HCT116 (cell line): ENCODE measurements around the gene GALNT18. TPM values are rescaled to one million over a fixed set of nuclear protein-coding genes. Genes with fewer than 3 reads are reported as not detected.

Experiments
- ATAC-seq: fragments of 200-7000 bp; cut with Tn5 transposase; 2 replicates; pipeline ENCODE4 v1.9.1; 2020; ENCODE audit warnings: mild to moderate bottlenecking, moderate library complexity
- BruUV-seq: library from RNA; stranded (reverse); fragments of 400-500 nt; replicated peaks from 2 replicates; lab custom pipeline; 2021; lab: Mats Ljungman, UMichigan
- CTCF ChIA-PET: fragments of 300-600 bp; sonication (Branson Sonifier 250); formaldehyde crosslinking; loops from one replicate; lab custom pipeline; 2021; ENCODE audit warnings: antibody characterized with exemption; lab: Charles Lee
- POLR2A ChIA-PET: fragments of 300-600, 350-600 bp; sonication (Branson Sonifier 250); formaldehyde crosslinking; loops from one replicate; lab custom pipeline; 2021; ENCODE audit warnings: antibody characterized with exemption; lab: Charles Lee
- RAD21 ChIA-PET, 2 experiments: fragments of 300-600 bp; sonication (Branson Sonifier 250); formaldehyde crosslinking; loops; one replicate each; lab custom pipeline; 2023; ENCODE audit warnings: low total read pairs in 2 of 2; ENCODE audit not compliant: uncharacterized antibody in 2 of 2, unreplicated experiment in 2 of 2, low non-redundant PET in 1 of 2; lab: Charles Lee
- DNase-seq: peaks from one replicate; pipeline ENCODE4 v3.0.0-alpha.2; 2010; ENCODE audit warnings: low read depth, low spot score
- H2AFZ ChIP-seq: fragments of 200-600 bp; shearing (Covaris generic), sonication (generic); 2 replicates; pipeline ENCODE4 v1.6.1; 2017; ENCODE audit warnings: low read depth, mixed run types, mixed read lengths, antibody characterized with exemption, low read length; ENCODE audit not compliant: poor library complexity, severe bottlenecking
- H3K27ac ChIP-seq: 2 replicates; pipeline ENCODE4 v1.5.1; 2012; ENCODE audit warnings: low read depth, low read length
- H3K27me3 ChIP-seq: fragments of 200-600 bp; sonication (generic); 2 replicates; pipeline ENCODE4 v1.6.1; 2016; ENCODE audit warnings: mixed run types, low read length, mixed read lengths; ENCODE audit not compliant: insufficient read depth
- H3K36me3 ChIP-seq, 2 experiments: fragments of 200-500 bp in 1 of 2; fragments of 200-600 bp in 1 of 2; sonication (Bioruptor generic) in 1 of 2; sonication (generic) in 1 of 2; 2 replicates each; pipeline versions ENCODE4 v1.5.1 to v1.6.1; 2014 to 2016; ENCODE audit warnings: low read length in 2 of 2, inconsistent platforms in 1 of 2, mixed read lengths in 1 of 2, mixed run types in 1 of 2; ENCODE audit not compliant: insufficient read depth in 2 of 2, control insufficient read depth in 1 of 2
- H3K4me1 ChIP-seq, 2 experiments: fragments of 200-600 bp in 1 of 2; sonication (generic) in 1 of 2; 2 replicates each; pipeline versions ENCODE4 v1.5.1 to v1.6.1; 2012 to 2017; ENCODE audit warnings: low read length in 2 of 2, inconsistent platforms in 1 of 2, mild to moderate bottlenecking in 1 of 2, mixed read lengths in 1 of 2, mixed run types in 1 of 2, moderate library complexity in 1 of 2; ENCODE audit not compliant: insufficient read depth in 2 of 2, control insufficient read depth in 1 of 2
- H3K4me2 ChIP-seq: fragments of 200-600 bp; sonication (generic); 2 replicates; pipeline ENCODE4 v1.6.1; 2017; ENCODE audit warnings: mixed run types, low read length, mixed read lengths
- H3K4me3 ChIP-seq, 2 experiments: fragments of 200-600 bp in 1 of 2; sonication (generic) in 1 of 2; replicated peaks in 1 of 2; 2 replicates each; pipeline ENCODE4 v1.5.1; 2011 to 2016; ENCODE audit warnings: low read length in 2 of 2, control low read depth in 1 of 2, low read depth in 1 of 2, mild to moderate bottlenecking in 1 of 2, mixed read lengths in 1 of 2, mixed run types in 1 of 2
- H3K79me2 ChIP-seq: fragments of 200-600 bp; sonication (generic); 2 replicates; pipeline ENCODE4 v1.6.1; 2017; ENCODE audit warnings: mild to moderate bottlenecking, mixed run types, low read length, moderate library complexity, mixed read lengths; ENCODE audit not compliant: insufficient read depth
- H3K9ac ChIP-seq: fragments of 200-600 bp; sonication (generic); 2 replicates; pipeline ENCODE4 v1.6.1; 2016; ENCODE audit warnings: low read length, mixed read lengths
- H3K9me2 ChIP-seq: fragments of 200-600 bp; sonication (generic), shearing (Covaris generic); 2 replicates; pipeline ENCODE4 v1.6.1; 2017; ENCODE audit warnings: mixed run types, mild to moderate bottlenecking, moderate library complexity; ENCODE audit not compliant: insufficient read depth
- H3K9me3 ChIP-seq, 2 experiments: fragments of 200-500 bp in 1 of 2; fragments of 200-600 bp in 1 of 2; sonication (Bioruptor generic) in 1 of 2; sonication (generic) in 1 of 2; 2 replicates each; pipeline ENCODE4 v1.6.1; 2014 to 2017; ENCODE audit warnings: low read length in 2 of 2, mixed read lengths in 2 of 2, inconsistent platforms in 1 of 2, low read depth in 1 of 2, mild to moderate bottlenecking in 1 of 2, mixed run types in 1 of 2, moderate library complexity in 1 of 2; ENCODE audit not compliant: control insufficient read depth in 1 of 2, insufficient read depth in 1 of 2
- H4K20me1 ChIP-seq: fragments of 200-600 bp; sonication (generic), shearing (Covaris generic); 2 replicates; pipeline ENCODE4 v1.6.1; 2017; ENCODE audit warnings: mixed run types, mild to moderate bottlenecking, moderate library complexity; ENCODE audit not compliant: insufficient read depth
- CBX3 ChIP-seq: IDR thresholded peaks from 2 replicates; pipeline ENCODE4 v1.6.1; 2012; ENCODE audit warnings: low read depth
- CTCF ChIP-seq, 3 experiments: fragments of 200-600 bp in 1 of 3; sonication (generic) in 1 of 3; IDR thresholded peaks in 2 of 3; conservative IDR thresholded peaks in 1 of 3; 2 replicates each; pipeline ENCODE4 v1.5.1; 2012 to 2017; ENCODE audit warnings: low read depth in 2 of 3, low read length in 2 of 3, antibody characterized with exemption in 1 of 3, borderline replicate concordance in 1 of 3, control low read depth in 1 of 3, mild to moderate bottlenecking in 1 of 3, mixed read lengths in 1 of 3, mixed run types in 1 of 3, moderate library complexity in 1 of 3; ENCODE audit not compliant: insufficient read depth in 1 of 3
- ELF1 ChIP-seq: IDR thresholded peaks from 2 replicates; pipeline ENCODE4 v1.6.1; 2012; ENCODE audit warnings: low read depth, borderline replicate concordance
- EZH2 ChIP-seq: fragments of 200-600 bp; sonication (generic); IDR thresholded peaks from 2 replicates; pipeline ENCODE4 v1.6.1; 2017; ENCODE audit warnings: antibody characterized with exemption, mixed run types
- EZH2phosphoT487 ChIP-seq: fragments of 200-600 bp; IDR thresholded peaks from 2 replicates; pipeline ENCODE4 v1.6.1; 2018; ENCODE audit warnings: antibody characterized with exemption, borderline replicate concordance
- POLR2A ChIP-seq: IDR thresholded peaks from 2 replicates; pipeline ENCODE4 v1.7.0; 2011; ENCODE audit warnings: borderline replicate concordance; ENCODE audit not compliant: insufficient read depth, insufficient read length; ENCODE audit errors: extremely low read depth
- RAD21 ChIP-seq: IDR thresholded peaks from 2 replicates; pipeline ENCODE4 v1.6.1; 2012; ENCODE audit warnings: low read depth, mild to moderate bottlenecking
- REST ChIP-seq: IDR thresholded peaks from 2 replicates; pipeline ENCODE4 v1.6.1; 2012; ENCODE audit warnings: low read depth
- SRF ChIP-seq: IDR thresholded peaks from 2 replicates; pipeline ENCODE4 v1.6.1; 2012; ENCODE audit warnings: low read depth
- YY1 ChIP-seq: IDR thresholded peaks from 2 replicates; pipeline ENCODE4 v1.6.1; 2011; ENCODE audit warnings: low read length, low read depth, moderate library complexity, mild to moderate bottlenecking; ENCODE audit not compliant: insufficient replicate concordance; ENCODE audit errors: extremely low read depth
- ZBTB33 ChIP-seq: IDR thresholded peaks from 2 replicates; pipeline ENCODE4 v1.6.1; 2011; ENCODE audit warnings: mild to moderate bottlenecking, low read length, moderate library complexity; ENCODE audit not compliant: insufficient replicate concordance; ENCODE audit errors: extremely low read depth
- ZFX ChIP-seq: fragments of 450-650 bp; IDR thresholded peaks from 2 replicates; pipeline ENCODE4 v1.6.1; 2017
- ZNF274 ChIP-seq: fragments of 200-500 bp; sonication (Bioruptor generic); IDR thresholded peaks from 2 replicates; pipeline ENCODE4 v1.6.1; 2014; ENCODE audit warnings: mild to moderate bottlenecking, low read depth, low read length, inconsistent platforms
- intact Hi-C: fragments of 100-400 bp; cut with micrococcal nuclease; formaldehyde crosslinking; loops from 2 replicates; pipeline ENCODE4 v1.10.0; 2022
- total RNA-seq: library from RNA; stranded (reverse); gene quantifications from one replicate; pipeline ENCODE4 v1.2.1, GENCODE V29; 2021; ENCODE audit not compliant: unreplicated experiment

The GALNT18 gene
- total RNA-seq, 1 experiment from 2014 or later, result 19.9 TPM

GRCh38 chr11:11536650-11537049 is 85.2 kb downstream of the GALNT18 start:
- no peak overlapping the region for H2AFZ ChIP-seq
- H3K4me1 ChIP-seq, result no peaks in the 10 kb centered on the region
- RAD21 ChIA-PET, result no interaction called here
- H3K79me2 ChIP-seq, result no peaks in the 10 kb centered on the region; the same call in 1 of the 2 replicates
- no peaks in the 10 kb centered on the region for H4K20me1 ChIP-seq
- POLR2A ChIA-PET, result no interaction called here
- H3K9me2 ChIP-seq, result no peaks in the 10 kb centered on the region
- no peaks in the 10 kb centered on the region for H3K27me3 ChIP-seq
- TF ChIP-seq ZFX (no peak), CTCF (IDR thresholded peaks at IDR 0.05 in 2 of 3, conservative IDR thresholded peaks at IDR 0.05 in 1 of 3; ENCODE audit: borderline replicate concordance in 1 of 3, insufficient read depth in 1 of 3, low read depth in 2 of 3, low read length in 2 of 3) (no peak)
- TF ChIP-seq, all 23 proteins: peak for 0
- H3K4me2 ChIP-seq, result no peak overlapping the region
- H3K4me3 ChIP-seq, result no peak overlapping the region
- no peaks in the 10 kb centered on the region for H3K36me3 ChIP-seq
- DNase-seq (no peak), ATAC-seq (no peak)
- intact Hi-C loops, result no loop called here
- no peaks in the 10 kb centered on the region for H3K9me3 ChIP-seq
- no TSS peak for BruUV-seq
- CTCF ChIA-PET, result no interaction called here
- no peak overlapping the region for H3K27ac ChIP-seq
- no peak overlapping the region for H3K9ac ChIP-seq

- BruUV-seq, result no TSS peak
- TF ChIP-seq SRF (no peak), ZBTB33 (no peak), POLR2A (no peak), EZH2phosphoT487 (no peak), ELF1 (no peak), YY1 (no peak), CBX3 (no peak), ZNF274 (no peak), REST (no peak), RAD21 (no peak), EZH2 (no peak)
Measured at GRCh38 chr11:11535611-11536010, 86.2 kb downstream of the GALNT18 start.

More at GRCh38 chr11:11535611-11536010, 86.2 kb downstream of the GALNT18 start:
- no peak for DNase-seq
- H3K4me1 ChIP-seq, result no peaks in the 10 kb centered on the region
- H3K36me3 ChIP-seq, result no peaks in the 10 kb centered on the region
- POLR2A ChIA-PET, result no interaction called here
- no peaks in the 10 kb centered on the region for H3K27me3 ChIP-seq
- intact Hi-C loops, result no loop called here
- RAD21 ChIA-PET, result no interaction called here
- no peak for ATAC-seq
- H3K9ac ChIP-seq, result no peak overlapping the region
- H3K9me2 ChIP-seq, result no peaks in the 10 kb centered on the region
- CTCF ChIA-PET, result no interaction called here
- H4K20me1 ChIP-seq, result no peaks in the 10 kb centered on the region
- H2AFZ ChIP-seq, result no peak overlapping the region
- no peak overlapping the region for H3K4me2 ChIP-seq
- H3K27ac ChIP-seq, result no peak overlapping the region
- no peaks in the 10 kb centered on the region for H3K9me3 ChIP-seq
- H3K4me3 ChIP-seq, result no peak overlapping the region
- no peaks in the 10 kb centered on the region for H3K79me2 ChIP-seq
